HCT116 (cell line): ENCODE results near the gene TMEM53. TPM values are rescaled to one million over a fixed set of nuclear protein-coding genes. Genes with fewer than 3 reads are reported as not detected.
"Not testable (repeated sequence)": the region's sequence is repeated elsewhere in the genome, so short reads cannot be mapped to it uniquely, and the experiment has no call there.

Source experiments
- ATAC-seq: fragments of 200-7000 bp; cut with Tn5 transposase; 2 replicates; pipeline ENCODE4 v1.9.1; 2020; ENCODE audit warnings: mild to moderate bottlenecking, moderate library complexity
- BruUV-seq: library from RNA; stranded (reverse); fragments of 400-500 nt; replicated peaks from 2 replicates; lab custom pipeline; 2021; lab: Mats Ljungman, UMichigan
- CTCF ChIA-PET: fragments of 300-600 bp; sonication (Branson Sonifier 250); formaldehyde crosslinking; loops from one replicate; lab custom pipeline; 2021; ENCODE audit warnings: antibody characterized with exemption; lab: Charles Lee
- POLR2A ChIA-PET: fragments of 300-600, 350-600 bp; sonication (Branson Sonifier 250); formaldehyde crosslinking; loops from one replicate; lab custom pipeline; 2021; ENCODE audit warnings: antibody characterized with exemption; lab: Charles Lee
- RAD21 ChIA-PET, 2 experiments: fragments of 300-600 bp; sonication (Branson Sonifier 250); formaldehyde crosslinking; loops; one replicate each; lab custom pipeline; 2023; ENCODE audit warnings: low total read pairs in 2 of 2; ENCODE audit not compliant: uncharacterized antibody in 2 of 2, unreplicated experiment in 2 of 2, low non-redundant PET in 1 of 2; lab: Charles Lee
- DNase-seq: peaks from one replicate; pipeline ENCODE4 v3.0.0-alpha.2; 2010; ENCODE audit warnings: low read depth, low spot score
- H2AFZ ChIP-seq: fragments of 200-600 bp; shearing (Covaris generic), sonication (generic); 2 replicates; pipeline ENCODE4 v1.6.1; 2017; ENCODE audit warnings: low read depth, mixed run types, mixed read lengths, antibody characterized with exemption, low read length; ENCODE audit not compliant: poor library complexity, severe bottlenecking
- H3K27ac ChIP-seq: 2 replicates; pipeline ENCODE4 v1.5.1; 2012; ENCODE audit warnings: low read depth, low read length
- H3K27me3 ChIP-seq: fragments of 200-600 bp; sonication (generic); 2 replicates; pipeline ENCODE4 v1.6.1; 2016; ENCODE audit warnings: mixed run types, low read length, mixed read lengths; ENCODE audit not compliant: insufficient read depth
- H3K36me3 ChIP-seq, 2 experiments: fragments of 200-500 bp in 1 of 2; fragments of 200-600 bp in 1 of 2; sonication (Bioruptor generic) in 1 of 2; sonication (generic) in 1 of 2; 2 replicates each; pipeline versions ENCODE4 v1.5.1 to v1.6.1; 2014 to 2016; ENCODE audit warnings: low read length in 2 of 2, inconsistent platforms in 1 of 2, mixed read lengths in 1 of 2, mixed run types in 1 of 2; ENCODE audit not compliant: insufficient read depth in 2 of 2, control insufficient read depth in 1 of 2
- H3K4me1 ChIP-seq, 2 experiments: fragments of 200-600 bp in 1 of 2; sonication (generic) in 1 of 2; 2 replicates each; pipeline versions ENCODE4 v1.5.1 to v1.6.1; 2012 to 2017; ENCODE audit warnings: low read length in 2 of 2, inconsistent platforms in 1 of 2, mild to moderate bottlenecking in 1 of 2, mixed read lengths in 1 of 2, mixed run types in 1 of 2, moderate library complexity in 1 of 2; ENCODE audit not compliant: insufficient read depth in 2 of 2, control insufficient read depth in 1 of 2
- H3K4me2 ChIP-seq: fragments of 200-600 bp; sonication (generic); 2 replicates; pipeline ENCODE4 v1.6.1; 2017; ENCODE audit warnings: mixed run types, low read length, mixed read lengths
- H3K4me3 ChIP-seq, 2 experiments: fragments of 200-600 bp in 1 of 2; sonication (generic) in 1 of 2; replicated peaks in 1 of 2; 2 replicates each; pipeline ENCODE4 v1.5.1; 2011 to 2016; ENCODE audit warnings: low read length in 2 of 2, control low read depth in 1 of 2, low read depth in 1 of 2, mild to moderate bottlenecking in 1 of 2, mixed read lengths in 1 of 2, mixed run types in 1 of 2
- H3K79me2 ChIP-seq: fragments of 200-600 bp; sonication (generic); 2 replicates; pipeline ENCODE4 v1.6.1; 2017; ENCODE audit warnings: mild to moderate bottlenecking, mixed run types, low read length, moderate library complexity, mixed read lengths; ENCODE audit not compliant: insufficient read depth
- H3K9ac ChIP-seq: fragments of 200-600 bp; sonication (generic); 2 replicates; pipeline ENCODE4 v1.6.1; 2016; ENCODE audit warnings: low read length, mixed read lengths
- H3K9me2 ChIP-seq: fragments of 200-600 bp; sonication (generic), shearing (Covaris generic); 2 replicates; pipeline ENCODE4 v1.6.1; 2017; ENCODE audit warnings: mixed run types, mild to moderate bottlenecking, moderate library complexity; ENCODE audit not compliant: insufficient read depth
- H3K9me3 ChIP-seq, 2 experiments: fragments of 200-500 bp in 1 of 2; fragments of 200-600 bp in 1 of 2; sonication (Bioruptor generic) in 1 of 2; sonication (generic) in 1 of 2; 2 replicates each; pipeline ENCODE4 v1.6.1; 2014 to 2017; ENCODE audit warnings: low read length in 2 of 2, mixed read lengths in 2 of 2, inconsistent platforms in 1 of 2, low read depth in 1 of 2, mild to moderate bottlenecking in 1 of 2, mixed run types in 1 of 2, moderate library complexity in 1 of 2; ENCODE audit not compliant: control insufficient read depth in 1 of 2, insufficient read depth in 1 of 2
- H4K20me1 ChIP-seq: fragments of 200-600 bp; sonication (generic), shearing (Covaris generic); 2 replicates; pipeline ENCODE4 v1.6.1; 2017; ENCODE audit warnings: mixed run types, mild to moderate bottlenecking, moderate library complexity; ENCODE audit not compliant: insufficient read depth
- CTCF ChIP-seq, 3 experiments: fragments of 200-600 bp in 1 of 3; sonication (generic) in 1 of 3; IDR thresholded peaks in 2 of 3; conservative IDR thresholded peaks in 1 of 3; 2 replicates each; pipeline ENCODE4 v1.5.1; 2012 to 2017; ENCODE audit warnings: low read depth in 2 of 3, low read length in 2 of 3, antibody characterized with exemption in 1 of 3, borderline replicate concordance in 1 of 3, control low read depth in 1 of 3, mild to moderate bottlenecking in 1 of 3, mixed read lengths in 1 of 3, mixed run types in 1 of 3, moderate library complexity in 1 of 3; ENCODE audit not compliant: insufficient read depth in 1 of 3
- FOSL1 ChIP-seq: IDR thresholded peaks from 2 replicates; pipeline ENCODE4 v1.6.1; 2012; ENCODE audit warnings: low read depth
- JUND ChIP-seq: IDR thresholded peaks from 2 replicates; pipeline ENCODE4 v1.6.1; 2012
- MAX ChIP-seq: IDR thresholded peaks from 2 replicates; pipeline ENCODE4 v1.6.1; 2012
- POLR2AphosphoS5 ChIP-seq: IDR thresholded peaks from 2 replicates; pipeline ENCODE4 v1.6.1; 2011; ENCODE audit warnings: mild to moderate bottlenecking, low read depth, low read length, moderate library complexity
- RAD21 ChIP-seq: IDR thresholded peaks from 2 replicates; pipeline ENCODE4 v1.6.1; 2012; ENCODE audit warnings: low read depth, mild to moderate bottlenecking
- TCF7L2 ChIP-seq: IDR thresholded peaks from 2 replicates; pipeline ENCODE4 v1.7.0; 2011; ENCODE audit warnings: borderline replicate concordance, inconsistent platforms; ENCODE audit not compliant: insufficient read depth, insufficient read length; ENCODE audit errors: extremely low read depth
- ZFX ChIP-seq: fragments of 450-650 bp; IDR thresholded peaks from 2 replicates; pipeline ENCODE4 v1.6.1; 2017
- intact Hi-C: fragments of 100-400 bp; cut with micrococcal nuclease; formaldehyde crosslinking; loops from 2 replicates; pipeline ENCODE4 v1.10.0; 2022
- total RNA-seq: library from RNA; stranded (reverse); gene quantifications from one replicate; pipeline ENCODE4 v1.2.1, GENCODE V29; 2021; ENCODE audit not compliant: unreplicated experiment

Gene TMEM53
- total RNA-seq, 1 experiment from 2014 or later: 10.8 TPM

- RAD21 ChIA-PET: no interaction called here
- Histone ChIP-seq H3K79me2 (no peaks in the 10 kb centered on the region), H3K27ac (no peak overlapping the region), H3K4me3 (no peak overlapping the region), H3K9me2 (no peaks in the 10 kb centered on the region), H3K4me1 (peaks cover 12 to 27% of the 10 kb centered on the region in 2 experiments), H3K9me3 (no peaks in the 10 kb centered on the region), H3K36me3 (no peaks in the 10 kb centered on the region), H3K9ac (no peak overlapping the region), H2AFZ (no peak overlapping the region), H3K27me3 (no peaks in the 10 kb centered on the region), H3K4me2 (no peak overlapping the region), H4K20me1 (no peaks in the 10 kb centered on the region)
- POLR2A ChIA-PET: no interaction called here
- no TSS peak for BruUV-seq
- TF ChIP-seq POLR2AphosphoS5 (no peak), ZFX (no peak), CTCF (IDR thresholded peaks at IDR 0.05 in 2 of 3, conservative IDR thresholded peaks at IDR 0.05 in 1 of 3; ENCODE audit: borderline replicate concordance in 1 of 3, insufficient read depth in 1 of 3, low read depth in 2 of 3, low read length in 2 of 3) (no peak), RAD21 (no peak), TCF7L2 (no peak), FOSL1 (no peak), JUND (no peak), MAX (no peak)
- CTCF ChIA-PET: interaction anchor here (0.9 kb wide), 1 partner anchor 18 kb away, joined by 3 read pairs; no protein-coding TSS in a partner anchor
- intact Hi-C loops: no loop called here
- DNase-seq (no peak), ATAC-seq (no peak)
These were observed 3.3 kb downstream of the TMEM53 start for GRCh38 chr1:44670751-44671640.

- H3K27me3 ChIP-seq, H3K9ac ChIP-seq, BruUV-seq, H4K20me1 ChIP-seq, intact Hi-C loops, ATAC-seq, H3K27ac ChIP-seq, POLR2A ChIA-PET, RAD21 ChIA-PET, DNase-seq, H3K36me3 ChIP-seq, H3K4me3 ChIP-seq, H2AFZ ChIP-seq, CTCF ChIA-PET, H3K4me2 ChIP-seq, H3K9me2 ChIP-seq, H3K9me3 ChIP-seq, H3K79me2 ChIP-seq, H3K4me1 ChIP-seq: not testable (repeated sequence)
These were observed 7.6 kb downstream of the TMEM53 start for GRCh38 chr1:44666719-44667118.
